NCI-H1436 treated with DMSO at 0.1 percent for 48 hours (cell line): ENCODE data around the gene SND1.
"Not testable (repeated sequence)": the region's sequence is repeated elsewhere in the genome, so short reads cannot be mapped to it uniquely, and the experiment has no call there.

Experiments used
- DNase-seq: peaks from one replicate; lab custom pipeline; 2025; lab: John Stamatoyannopoulos, UW

The SND1 gene

GRCh38 chr7:127652333-127653248, 597 bp downstream of the SND1 start:
- DNase-seq = no peak

GRCh38 chr7:127653396-127653795, 1.4 kb downstream of the SND1 start:
- DNase-seq = no peak

DNA sequence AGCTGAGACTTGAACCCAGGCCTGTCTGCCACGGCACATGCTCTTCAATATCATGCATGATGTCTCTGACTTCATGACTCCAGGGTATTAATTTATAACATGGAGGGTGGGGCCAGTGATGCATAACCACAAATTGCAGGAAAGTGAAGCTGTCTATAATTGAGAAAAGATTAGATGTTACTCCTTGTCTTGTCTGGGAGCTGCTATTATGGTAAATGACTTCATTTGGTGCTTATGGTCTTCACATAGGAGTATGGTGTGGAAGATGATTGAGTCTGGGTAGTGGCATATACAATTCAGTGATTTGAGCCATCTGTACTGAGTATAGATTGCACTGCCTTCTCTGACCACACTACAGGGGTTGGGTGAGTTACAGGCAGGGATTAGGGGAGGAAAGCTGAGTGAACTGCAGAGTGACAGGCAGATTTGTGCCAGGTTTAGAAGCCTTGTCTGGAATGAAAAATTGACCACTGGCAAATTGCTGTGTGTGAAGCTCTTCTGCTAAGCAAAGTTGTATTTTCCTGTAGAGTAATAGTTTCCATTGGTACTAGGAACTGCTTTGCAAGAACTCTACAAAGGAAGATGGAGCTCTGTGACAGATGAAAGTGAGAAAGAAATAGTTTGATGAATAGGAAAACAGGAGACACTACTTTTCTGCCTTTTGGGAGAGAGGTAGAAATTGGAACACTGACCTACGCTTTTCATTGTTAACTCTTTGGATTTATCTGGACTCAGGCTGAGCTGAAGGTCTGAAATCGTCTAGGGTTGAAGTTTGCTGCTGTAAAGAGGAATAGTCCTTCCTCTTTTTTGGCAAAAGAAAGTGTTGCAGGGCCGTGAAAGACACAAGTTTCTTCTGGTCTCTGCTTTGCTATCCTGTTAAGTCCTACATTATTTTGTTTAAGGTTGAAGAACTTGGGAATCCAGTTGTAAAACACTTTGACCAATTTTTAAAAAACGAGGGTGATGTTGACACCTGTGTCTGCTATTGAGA, 2.7 kb downstream of the SND1 start:
- no peak for DNase-seq

DNA sequence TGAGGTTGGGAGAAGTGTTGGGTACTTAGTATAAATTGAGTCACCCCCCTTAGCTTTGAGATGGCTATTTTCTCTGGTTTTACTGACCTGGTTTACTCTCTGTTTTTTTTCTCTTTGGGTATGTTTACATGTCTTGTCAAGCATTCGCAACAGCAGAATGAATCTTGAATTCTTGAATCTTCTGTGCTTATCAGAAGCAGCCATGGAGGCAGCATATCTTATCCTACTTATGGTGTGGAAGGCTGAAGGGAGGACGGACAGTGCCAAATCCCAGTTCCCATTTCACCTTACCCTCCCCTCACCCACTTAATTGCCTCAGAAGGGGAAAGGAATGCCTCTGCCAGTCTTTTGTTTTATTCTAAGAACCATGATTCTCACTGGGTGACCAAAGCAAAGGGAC, 3.7 kb downstream of the SND1 start:
- DNase-seq = no peak

DNA sequence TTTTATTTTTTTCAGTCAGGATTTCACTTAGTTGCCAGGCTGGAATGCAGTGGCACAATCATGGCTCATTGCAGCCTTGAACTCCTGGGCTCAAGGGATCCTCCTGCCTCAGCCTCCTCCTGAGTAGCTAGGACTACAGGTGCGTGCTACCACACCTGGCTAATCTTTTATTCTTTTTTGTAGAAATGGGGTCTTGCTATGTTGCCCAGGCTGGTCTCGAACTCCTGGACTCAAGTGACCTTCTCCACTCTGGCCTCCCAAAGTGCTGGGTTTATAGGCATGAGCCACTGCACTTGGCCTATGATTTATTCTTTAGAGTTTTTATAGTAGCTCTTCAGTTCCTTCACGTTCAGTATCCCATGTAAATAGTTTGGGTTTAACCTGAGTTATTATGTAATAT, 5.5 kb downstream of the SND1 start:
- no peak for DNase-seq

- no peak for DNase-seq
Measured at GRCh38 chr7:127658970-127659630, 7.1 kb downstream of the SND1 start.

DNA sequence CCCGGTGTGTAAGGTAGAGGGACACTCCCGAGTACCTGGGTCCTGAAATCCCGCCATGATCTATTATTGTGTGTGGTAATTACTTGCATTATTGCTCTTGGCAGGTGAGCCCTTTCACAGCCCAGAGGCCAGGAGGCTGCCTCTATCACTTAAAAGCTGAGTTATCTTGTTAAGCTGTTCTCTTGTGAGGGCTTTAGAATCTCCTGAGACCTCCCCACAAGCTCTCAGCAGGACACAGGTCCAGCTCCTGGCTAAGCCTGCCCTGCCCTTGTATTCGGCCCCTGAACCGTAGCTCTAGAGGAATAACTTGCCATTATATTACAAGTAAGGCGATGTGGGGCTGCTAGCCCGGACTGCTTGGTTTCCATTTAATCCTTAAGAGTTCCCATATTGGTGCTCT, 13.9 kb downstream of the SND1 start:
- DNase-seq = no peak

DNA sequence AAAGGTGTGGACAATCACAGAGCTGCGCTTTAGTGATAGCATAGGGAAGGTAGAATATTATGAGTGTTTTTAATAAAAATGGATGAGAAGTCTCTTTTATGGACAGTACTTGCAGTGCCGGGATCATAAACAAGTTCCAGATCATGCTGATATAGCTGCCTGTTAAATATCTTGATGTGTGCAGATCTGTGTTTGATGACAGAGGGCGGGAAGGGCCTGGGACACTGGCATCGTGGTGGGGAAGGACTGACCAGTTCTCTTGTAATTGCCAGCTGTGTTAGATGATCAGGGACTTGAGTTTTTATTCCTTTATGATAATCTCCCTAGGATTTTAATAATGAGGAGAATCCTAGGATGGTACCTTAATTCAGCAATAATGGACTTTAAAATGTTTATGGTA, 14.6 kb downstream of the SND1 start:
- DNase-seq = no peak

DNA sequence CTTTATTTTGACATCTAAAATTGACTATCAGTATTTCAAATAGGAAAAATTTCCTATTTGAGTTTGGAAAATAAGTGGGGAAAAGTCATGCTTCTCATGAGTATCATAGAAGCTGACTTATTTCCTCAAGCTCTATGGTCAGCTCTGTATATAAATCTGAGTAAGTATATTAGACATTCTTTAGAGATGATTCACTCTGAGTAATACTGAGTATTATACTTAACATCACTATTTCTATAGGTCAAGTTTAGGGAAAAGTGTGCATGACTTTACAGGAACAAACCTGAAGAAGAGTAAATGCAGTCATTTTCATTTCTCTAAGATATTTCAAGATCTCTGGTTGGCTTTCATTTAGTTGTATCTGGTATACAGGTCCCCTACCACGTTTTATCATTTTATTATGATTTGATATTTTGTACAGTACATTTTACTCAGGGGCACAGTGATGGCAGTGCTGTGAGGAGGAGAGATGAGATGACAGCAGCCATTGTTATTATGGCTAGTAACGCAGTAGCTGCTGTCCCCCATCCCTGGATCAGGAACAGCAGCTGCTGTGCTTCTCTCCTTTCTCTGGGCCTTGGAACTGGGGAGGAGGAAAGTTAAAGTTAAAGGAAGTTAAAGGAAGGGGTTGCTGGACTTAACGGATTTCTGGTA, 15.2 kb downstream of the SND1 start:
- DNase-seq = no peak

GRCh38 chr7:127667759-127668530, 16.0 kb downstream of the SND1 start:
- DNase-seq = no peak

DNA sequence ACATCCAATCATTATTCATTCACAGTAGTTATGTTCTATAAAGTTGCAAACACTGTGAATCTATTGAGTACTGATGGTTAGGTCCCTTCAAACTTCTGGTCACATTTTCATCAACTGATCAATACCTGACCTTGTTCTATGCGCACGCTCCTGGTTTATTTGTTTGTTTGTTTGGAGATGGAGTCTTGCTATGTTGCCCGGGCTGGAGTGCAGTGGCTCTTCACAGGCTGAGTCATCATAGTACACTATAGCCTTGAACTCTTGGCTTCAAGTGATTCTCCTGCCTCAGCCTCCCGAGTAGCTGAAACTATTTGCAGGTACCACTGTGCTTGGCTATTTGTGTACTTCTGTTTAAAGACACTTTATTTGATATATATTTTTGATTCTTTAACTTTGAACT, 19.3 kb downstream of the SND1 start:
- DNase-seq = no peak

DNA sequence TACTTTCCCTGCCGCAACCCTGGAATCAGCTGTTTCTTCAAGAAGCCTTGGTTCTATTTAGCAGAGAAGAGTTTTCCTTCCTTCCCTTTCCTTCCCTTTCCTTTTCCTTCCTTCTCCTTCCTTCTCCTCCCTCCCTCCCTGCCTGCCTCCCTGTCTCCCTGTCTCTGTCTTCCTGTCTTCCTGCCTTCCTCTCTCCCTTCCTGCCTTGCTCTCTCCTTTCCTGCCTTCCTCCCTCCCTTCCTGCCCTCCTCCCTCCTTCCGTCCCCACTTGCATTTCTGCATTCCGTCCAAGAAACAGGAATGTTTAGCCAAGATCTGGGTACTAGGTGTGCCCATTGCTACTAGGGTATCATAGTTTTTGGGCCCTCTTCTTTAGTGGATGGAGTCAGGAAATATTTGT, 21.9 kb downstream of the SND1 start:
- DNase-seq = no peak

- DNase-seq = no peak
Measured at GRCh38 chr7:127674361-127674760, 22.4 kb downstream of the SND1 start.

DNA sequence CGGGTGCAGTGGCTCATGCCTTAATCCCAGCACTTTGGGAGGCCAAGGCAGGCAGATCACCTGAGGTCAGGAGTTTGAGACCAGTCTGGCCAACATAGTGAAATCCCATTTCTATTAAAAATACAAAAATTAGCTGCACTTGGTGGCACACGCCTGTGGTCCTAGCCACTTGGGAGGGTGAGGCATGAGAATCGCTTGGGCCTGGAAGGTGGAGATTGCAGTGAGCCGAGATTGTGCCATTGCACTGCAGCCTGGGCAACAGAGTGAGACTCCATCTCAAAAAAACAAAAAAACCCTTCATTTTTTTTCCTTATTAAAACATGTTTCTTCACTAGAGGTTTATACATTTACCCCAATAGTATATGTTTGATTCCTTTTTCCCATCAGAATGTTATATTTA, 22.9 kb downstream of the SND1 start:
- DNase-seq = not testable (repeated sequence)

- DNase-seq = no peak
Measured at GRCh38 chr7:127675721-127676120, 23.7 kb downstream of the SND1 start.

DNA sequence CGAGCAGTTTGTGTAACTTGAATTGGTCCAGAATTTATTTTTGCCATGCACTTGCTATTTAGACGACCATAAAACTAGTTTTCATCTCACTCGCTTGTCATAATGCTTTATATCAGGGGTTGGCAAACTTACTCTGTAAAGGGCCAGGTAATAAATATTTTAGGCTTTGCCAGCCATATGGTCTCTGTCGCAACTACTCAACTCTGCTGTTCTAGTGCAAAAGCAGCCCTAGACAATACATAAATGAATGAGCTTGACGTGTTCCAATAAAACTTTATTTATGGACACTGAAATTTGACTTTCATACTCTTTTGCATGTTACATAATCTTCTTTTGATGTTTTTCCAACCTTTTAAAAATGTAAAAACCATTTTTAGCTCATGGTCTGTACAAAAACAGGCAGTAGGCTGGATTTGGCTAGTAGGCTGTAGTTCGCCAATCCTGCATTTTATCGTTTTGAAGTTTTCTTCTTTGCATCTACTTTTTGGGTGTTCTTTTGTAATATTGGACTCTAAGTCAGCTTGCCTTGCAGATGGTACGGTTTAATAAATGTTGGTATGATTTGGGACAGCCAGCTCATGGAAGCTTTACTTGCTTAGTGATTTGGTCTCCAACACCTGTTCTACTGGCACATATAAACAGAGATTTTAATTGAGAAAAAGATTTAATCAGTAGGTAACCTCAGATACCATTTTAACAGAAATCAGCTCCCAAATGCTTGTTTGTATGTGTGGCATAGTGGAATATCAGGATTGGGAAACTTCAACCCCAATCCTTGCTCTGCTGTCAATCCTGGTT, 25.6 kb downstream of the SND1 start:
- DNase-seq = no peak

DNA sequence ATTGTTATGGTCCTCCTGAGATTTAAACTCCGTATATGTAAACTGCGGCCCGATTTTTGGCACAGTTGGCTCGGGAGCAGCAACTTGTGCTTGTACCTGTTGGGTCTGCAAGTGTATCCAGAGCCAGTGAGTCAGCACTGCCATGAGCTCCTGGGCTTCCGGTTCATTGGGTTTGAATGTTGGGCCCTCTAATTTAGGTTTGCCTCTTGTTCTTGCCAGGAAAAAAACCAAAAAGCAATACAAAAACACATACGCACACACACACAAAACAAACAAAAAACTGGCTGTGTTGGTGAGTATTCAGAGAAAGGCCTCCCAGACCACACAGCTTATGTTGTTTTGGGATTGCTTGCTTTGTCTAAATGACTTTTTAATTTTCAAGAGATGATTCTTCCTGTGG, 26.3 kb downstream of the SND1 start:
- DNase-seq = no peak

- no peak for DNase-seq
Measured at GRCh38 chr7:127678947-127679346, 27.0 kb downstream of the SND1 start.

DNA sequence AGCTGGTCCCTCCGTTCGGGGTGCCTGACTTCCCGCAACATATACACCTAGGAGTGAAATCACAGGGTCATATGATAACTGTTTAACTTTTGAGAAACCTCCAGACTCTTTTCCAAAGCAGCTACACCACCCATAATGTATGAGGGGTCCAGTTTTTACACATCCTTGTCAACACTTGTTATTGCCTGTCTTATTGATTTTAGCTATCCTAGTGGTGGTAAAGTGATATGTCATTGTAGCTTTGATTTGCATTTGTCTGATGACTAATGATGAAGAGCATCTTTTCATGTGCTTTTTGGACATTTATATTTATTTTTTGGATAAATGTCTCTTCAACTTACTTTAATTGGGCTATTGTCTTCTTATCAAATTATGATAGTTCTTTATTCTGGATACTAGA, 29.0 kb downstream of the SND1 start:
- DNase-seq = no peak

- no peak for DNase-seq
Measured at GRCh38 chr7:127682140-127682539, 30.1 kb downstream of the SND1 start.
